HepG2 (cell line): ENCODE data around the gene DMBT1. TPM values are rescaled to one million over a fixed set of nuclear protein-coding genes. Genes with fewer than 3 reads are reported as not detected.

ENCODE experiments used
- ATAC-seq: fragments of 200-7000 bp; cut with Tn5 transposase; 3 replicates; pipeline ENCODE4 v1.9.1; 2020; ENCODE audit warnings: mild to moderate bottlenecking, moderate library complexity
- BruUV-seq: library from RNA; stranded (reverse); fragments of 400-500 nt; replicated peaks from 2 replicates; lab custom pipeline; 2021; lab: Mats Ljungman, UMichigan
- CTCF ChIA-PET: fragments of 300-600 bp; formaldehyde crosslinking; extraction: SDS; loops from one replicate; lab custom pipeline; 2021; ENCODE audit warnings: low total read pairs, inconsistent platforms, low intra/inter-chr PET ratio; lab: Yijun Ruan, JAX
- POLR2A ChIA-PET: fragments of 350-600 bp; sonication (Branson Sonifier 250); formaldehyde crosslinking; loops from one replicate; lab custom pipeline; 2020; ENCODE audit warnings: antibody characterized with exemption, inconsistent platforms; lab: Yijun Ruan, JAX
- DNase-seq: peaks from one replicate; pipeline ENCODE4 v3.0.0-alpha.2; 2015; ENCODE audit warnings: low spot score
- FAIRE-seq: peaks from 3 replicates; lab custom pipeline; 2011; peaks lifted over from hg19 to GRCh38; lab: Jason Lieb, UNC
- H2AFZ ChIP-seq: one replicate; pipeline ENCODE4 v1.6.1; 2011; ENCODE audit warnings: low read length, inconsistent platforms
- H3K27ac ChIP-seq: fragments of 300-600 bp; 3 replicates; pipeline ENCODE4 v1.8.0; 2011; ENCODE audit warnings: mixed run types, mild to moderate bottlenecking, mixed read lengths, low read length, inconsistent platforms; ENCODE audit not compliant: insufficient read depth; ENCODE audit errors: extremely low read length
- H3K27me3 ChIP-seq, 2 experiments: fragments of 200-600 bp in 1 of 2; 2 replicates in 1 of 2; 3 replicates in 1 of 2; pipeline versions ENCODE4 v1.6.0 to v1.8.0; 2011; ENCODE audit warnings: low read length in 2 of 2, mild to moderate bottlenecking in 2 of 2, moderate library complexity in 2 of 2, inconsistent platforms in 1 of 2; ENCODE audit not compliant: insufficient read depth in 2 of 2, control insufficient read depth in 1 of 2
- H3K36me3 ChIP-seq, 2 experiments: fragments of 200-600 bp in 1 of 2; replicated peaks in 1 of 2; 2 replicates in 1 of 2; 3 replicates in 1 of 2; pipeline versions ENCODE4 v1.5.1 to v1.8.0; 2011; ENCODE audit warnings: low read length in 2 of 2, inconsistent platforms in 1 of 2; ENCODE audit not compliant: insufficient read depth in 2 of 2, control insufficient read depth in 1 of 2
- H3K4me1 ChIP-seq: 2 replicates; pipeline ENCODE4 v1.5.1; 2012; ENCODE audit warnings: low read length, inconsistent platforms; ENCODE audit not compliant: insufficient read depth
- H3K4me2 ChIP-seq: 2 replicates; pipeline ENCODE4 v1.6.0; 2011; ENCODE audit warnings: low read depth, low read length, inconsistent platforms
- H3K4me3 ChIP-seq, 3 experiments: fragments of 200-600 bp in 1 of 3; sonication (generic), shearing (Covaris generic) in 1 of 3; replicated peaks in 1 of 3; 2 replicates each; pipeline ENCODE4 v1.5.1; 2011 to 2016; ENCODE audit warnings: low read length in 3 of 3, inconsistent platforms in 2 of 3, low read depth in 2 of 3, mild to moderate bottlenecking in 2 of 3, control low read depth in 1 of 3, mixed read lengths in 1 of 3; ENCODE audit not compliant: insufficient read depth in 1 of 3
- H3K79me2 ChIP-seq: one replicate; pipeline ENCODE4 v1.6.1; 2011; ENCODE audit warnings: low read length, inconsistent platforms; ENCODE audit not compliant: insufficient read depth
- H3K9ac ChIP-seq: 2 replicates; pipeline ENCODE4 v1.6.0; 2011; ENCODE audit warnings: mild to moderate bottlenecking, low read depth, low read length, inconsistent platforms; ENCODE audit not compliant: insufficient read depth
- H3K9me3 ChIP-seq: 2 replicates; pipeline ENCODE4 v1.5.1; 2012; ENCODE audit warnings: mild to moderate bottlenecking, low read length
- H4K20me1 ChIP-seq: 2 replicates; pipeline ENCODE4 v1.6.0; 2011; ENCODE audit warnings: inconsistent platforms, mild to moderate bottlenecking, low read length, moderate library complexity; ENCODE audit not compliant: insufficient read depth
- ARID3A ChIP-seq: IDR thresholded peaks from 2 replicates; pipeline ENCODE4 v1.6.1; 2012; ENCODE audit warnings: low read depth, low read length, improper control_type of control experiment
- ARNT2 ChIP-seq: sonication (generic); formaldehyde crosslinking; IDR thresholded peaks from 2 replicates; pipeline ENCODE4 v1.8.0; 2022; ENCODE audit warnings: mild to moderate bottlenecking, low read depth, missing genetic modification reagents, moderate library complexity
- GABPA ChIP-seq, 2 experiments: IDR thresholded peaks; 2 replicates each; pipeline ENCODE4 v1.6.1; 2011 to 2016; ENCODE audit warnings: low read depth in 2 of 2, low read length in 1 of 2, missing biosample characterization in 1 of 2, missing genetic modification characterization in 1 of 2
- HMG20B ChIP-seq: conservative IDR thresholded peaks from 2 replicates; pipeline ENCODE4 v1.6.1; 2016; ENCODE audit warnings: missing genetic modification reagents, missing compliant biosample characterization
- MAZ ChIP-seq, 2 experiments: sonication (generic) in 1 of 2; formaldehyde crosslinking in 1 of 2; IDR thresholded peaks; 2 replicates each; pipeline versions ENCODE4 v1.5.0 to v1.6.1; 2012 to 2020; ENCODE audit warnings: low read depth in 2 of 2, mild to moderate bottlenecking in 2 of 2, borderline replicate concordance in 1 of 2, improper control_type of control experiment in 1 of 2, low read length in 1 of 2, missing genetic modification reagents in 1 of 2, moderate library complexity in 1 of 2
- SP4 ChIP-seq: sonication (generic); formaldehyde crosslinking; IDR thresholded peaks from 2 replicates; pipeline ENCODE4 v1.8.1; 2023; ENCODE audit warnings: mild to moderate bottlenecking, missing genetic modification reagents
- SSRP1 ChIP-seq: IDR thresholded peaks from 2 replicates; pipeline ENCODE4 v1.6.1; 2016; ENCODE audit warnings: control low read depth
- U2AF2 ChIP-seq: fragments of 200-400 bp; formaldehyde crosslinking; IDR thresholded peaks from 2 replicates; pipeline ENCODE4 v1.6.1; 2017; ENCODE audit warnings: low read depth, mild to moderate bottlenecking, low read length
- ZFAT ChIP-seq: sonication (generic); formaldehyde crosslinking; conservative IDR thresholded peaks from 2 replicates; pipeline ENCODE4 v1.8.1; 2023; ENCODE audit warnings: missing genetic modification reagents, inconsistent platforms
- ZNF12 ChIP-seq: sonication (generic); formaldehyde crosslinking; IDR thresholded peaks from 2 replicates; pipeline ENCODE4 v1.5.0; 2020; ENCODE audit warnings: missing genetic modification reagents
- ZNF205 ChIP-seq: IDR thresholded peaks from 2 replicates; pipeline ENCODE4 v1.6.1; 2018; ENCODE audit warnings: missing biosample characterization, missing genetic modification reagents
- ZNF350 ChIP-seq: sonication (generic); formaldehyde crosslinking; IDR thresholded peaks from 2 replicates; pipeline ENCODE4 v1.4.0; 2020; ENCODE audit warnings: mild to moderate bottlenecking, low read depth, missing genetic modification reagents, borderline replicate concordance
- ZNF616 ChIP-seq: sonication (generic); formaldehyde crosslinking; IDR thresholded peaks from 2 replicates; pipeline ENCODE4 v1.5.0; 2020; ENCODE audit warnings: low read depth, mild to moderate bottlenecking, missing genetic modification reagents
- WGBS: methylation state at CpG from one replicate; pipeline ENCODE4 v1.1.6; 2017; ENCODE audit warnings: low lambda C conversion rate; 5-methylcytosine and 5-hydroxymethylcytosine counted together
- in situ Hi-C: cut with HindIII; loops from 2 replicates; pipeline ENCODE4 v1.10.0; 2017; ENCODE audit warnings: low pct_unique_long_range_greater_than_20kb; ENCODE audit not compliant: extremely low pct_ligation_motif_present
- intact Hi-C: fragments of 100-400 bp; cut with micrococcal nuclease; formaldehyde crosslinking; loops from one replicate; pipeline ENCODE4 v1.10.0; 2022; ENCODE audit not compliant: unreplicated experiment
- polyA plus RNA-seq, 8 experiments: library from polyadenylated mRNA; depleted of rRNA in 3 of 8; stranded (reverse) in 7 of 8; unstranded in 1 of 8; fragments of >200 nt; fragmentation: Illumina TruSeq in 4 of 8; extraction: Trizol in 4 of 8; gene quantifications; 2 replicates each; pipeline versions ENCODE4 v1.2.1 to v1.2.3, GENCODE V29; 2011 to 2016; ENCODE audit warnings: low read depth in 4 of 8, missing spikeins in 1 of 8, mixed read lengths in 1 of 8; ENCODE audit not compliant: insufficient read depth in 1 of 8
- total RNA-seq, 5 experiments: library from RNA; depleted of rRNA; stranded (reverse); fragments of >200 nt; fragmentation: Illumina TruSeq; extraction: Trizol; gene quantifications; 2 replicates each; pipeline ENCODE4 v1.2.3, GENCODE V29; 2016; ENCODE audit warnings: low read depth in 1 of 5

DMBT1 gene
- total and polyA plus RNA-seq, 2 of the 13 experiments (the other 11 are each of a cell fraction or from before 2014, with no cell fraction given), result not detected

- H3K9me3 ChIP-seq, result no peaks in the 10 kb centered on the region
- no peaks in the 10 kb centered on the region for H3K79me2 ChIP-seq
- no peak overlapping the region for H3K4me2 ChIP-seq
- no peaks in the 10 kb centered on the region; the same call in 1 of the 2 replicates for H3K4me1 ChIP-seq
- H2AFZ ChIP-seq, result no peak overlapping the region
- no peak overlapping the region for H3K27ac ChIP-seq
- no peak for TF ChIP-seq U2AF2
- no peak for TF ChIP-seq ZNF616 (CRISPR knock-in tag)
- no peak for TF ChIP-seq GABPA (IDR thresholded peaks at IDR 0.05; ENCODE audit: low read depth, low read length)
- no peak for TF ChIP-seq GABPA (CRISPR knock-in tag; IDR thresholded peaks at IDR 0.05; ENCODE audit: low read depth)
- no peak for TF ChIP-seq HMG20B
- TF ChIP-seq ZNF12, result no peak
- no peak for TF ChIP-seq MAZ (IDR thresholded peaks at IDR 0.05; ENCODE audit: borderline replicate concordance, low read depth, low read length)
- no peak for TF ChIP-seq MAZ (CRISPR knock-in tag; IDR thresholded peaks at IDR 0.05; ENCODE audit: low read depth)
- TF ChIP-seq ARNT2 (CRISPR knock-in tag), result no peak
- TF ChIP-seq ZNF205, result no peak
- TF ChIP-seq ARID3A, result no peak
- no peak for TF ChIP-seq ZFAT
- TF ChIP-seq ZNF350 (CRISPR knock-in tag), result no peak
- TF ChIP-seq SSRP1 (CRISPR knock-in tag), result no peak
- TF ChIP-seq SP4, result no peak
- no peak overlapping the region for H3K4me3 ChIP-seq
- H3K27me3 ChIP-seq, result peaks cover 0 to 10% of the 10 kb centered on the region in 2 experiments; a peak in 2 of 5 replicates
- ATAC-seq (no peak), FAIRE-seq (no peak), DNase-seq (no peak)
- H3K9ac ChIP-seq, result no peak overlapping the region
- H4K20me1 ChIP-seq, result no peaks in the 10 kb centered on the region
- in situ Hi-C loops, result no loop called here
- ChIA-PET POLR2A (no interaction called here), CTCF (no interaction called here)
- BruUV-seq, result no TSS peak
- 64% methylated on average over 8 of the region's 8 CpGs for WGBS
- no peaks in the 10 kb centered on the region for H3K36me3 ChIP-seq
- intact Hi-C loops, result no loop called here
These were observed 14.3 kb upstream of the DMBT1 start for GRCh38 chr10:122546242-122546641.
